Activated T-helper 17 cell treated with anti-CD3 and anti-CD28 coated beads, Interleukin-2, amount 50 U/mL, for 72 hours (primary cell): Measurements from ENCODE around the gene ANKRD11. TPM values are rescaled to one million over a fixed set of nuclear protein-coding genes. Genes with fewer than 3 reads are reported as not detected.

Experiments used
- ATAC-seq: fragments of 150-1000 bp; cut with Tn5 transposase; replicated peaks from 2 replicates; pipeline ENCODE4 v1.10.0; 2021; ENCODE audit warnings: mild to moderate bottlenecking, moderate library complexity
- H3K27ac Mint-ChIP-seq: one replicate; pipeline ENCODE4 v1.8.0; 2022; ENCODE audit warnings: mixed read lengths
- H3K27me3 Mint-ChIP-seq: one replicate; pipeline ENCODE4 v1.8.0; 2022; ENCODE audit warnings: mixed read lengths
- H3K36me3 Mint-ChIP-seq: one replicate; pipeline ENCODE4 v1.8.0; 2022; ENCODE audit warnings: low read depth, mild to moderate bottlenecking, mixed read lengths
- H3K4me1 Mint-ChIP-seq: one replicate; pipeline ENCODE4 v1.8.0; 2022; ENCODE audit warnings: mixed read lengths
- H3K4me3 Mint-ChIP-seq: one replicate; pipeline ENCODE4 v1.8.0; 2022; ENCODE audit warnings: mild to moderate bottlenecking, mixed read lengths
- H3K9me3 Mint-ChIP-seq: one replicate; pipeline ENCODE4 v1.8.0; 2022; ENCODE audit warnings: mixed read lengths
- total RNA-seq, 2 donors: library from RNA; stranded (reverse); gene quantifications; one replicate each; pipeline ENCODE4 v1.2.3, GENCODE V29; 2022

ANKRD11 gene
- total RNA-seq, 2 donors from 2014 or later, result 166 to 178 TPM

GRCh38 chr16:89358030-89359005 lies 132.0 kb downstream of the ANKRD11 start:
- peak overlapping the region; percentile 80 for H3K4me3 Mint-ChIP-seq
- peaks cover 59% of the 10 kb centered on the region for H3K36me3 Mint-ChIP-seq
- H3K27me3 Mint-ChIP-seq, result no peaks in the 10 kb centered on the region
- peaks cover 63% of the 10 kb centered on the region for H3K4me1 Mint-ChIP-seq
- H3K27ac Mint-ChIP-seq, result peak overlapping the region; percentile 30
- no peaks in the 10 kb centered on the region for H3K9me3 Mint-ChIP-seq
- no peak for ATAC-seq

GRCh38 chr16:89357055-89357816 lies 133.1 kb downstream of the ANKRD11 start:
- H3K4me1 Mint-ChIP-seq, result peaks cover 61% of the 10 kb centered on the region
- no peaks in the 10 kb centered on the region for H3K27me3 Mint-ChIP-seq
- H3K4me3 Mint-ChIP-seq, result peak overlapping the region; percentile 80
- no peaks in the 10 kb centered on the region for H3K9me3 Mint-ChIP-seq
- H3K27ac Mint-ChIP-seq, result peak overlapping the region; percentile 46
- peaks cover 69% of the 10 kb centered on the region for H3K36me3 Mint-ChIP-seq
- peak; percentile 73 for ATAC-seq

GRCh38 chr16:89355686-89356085 lies 134.7 kb downstream of the ANKRD11 start:
- Mint-ChIP-seq H3K4me3 (peak overlapping the region; percentile 21), H3K36me3 (peaks cover 64% of the 10 kb centered on the region), H3K27ac (no peak overlapping the region), H3K4me1 (peaks cover 61% of the 10 kb centered on the region), H3K27me3 (no peaks in the 10 kb centered on the region), H3K9me3 (no peaks in the 10 kb centered on the region)
- ATAC-seq, result no peak

GRCh38 chr16:89355007-89355406 lies 135.4 kb downstream of the ANKRD11 start:
- H3K9me3 Mint-ChIP-seq, result no peaks in the 10 kb centered on the region
- H3K27ac Mint-ChIP-seq, result no peak overlapping the region
- H3K36me3 Mint-ChIP-seq, result peaks cover 64% of the 10 kb centered on the region
- H3K4me3 Mint-ChIP-seq, result no peak overlapping the region
- ATAC-seq, result no peak
- peaks cover 63% of the 10 kb centered on the region for H3K4me1 Mint-ChIP-seq
- no peaks in the 10 kb centered on the region for H3K27me3 Mint-ChIP-seq

- Mint-ChIP-seq H3K4me3 (no peak overlapping the region), H3K27ac (no peak overlapping the region), H3K27me3 (no peaks in the 10 kb centered on the region), H3K36me3 (peaks cover 63% of the 10 kb centered on the region), H3K9me3 (no peaks in the 10 kb centered on the region), H3K4me1 (peaks cover 63% of the 10 kb centered on the region)
- no peak for ATAC-seq
Observed at GRCh38 chr16:89354325-89354724, 136.0 kb downstream of the ANKRD11 start.

GRCh38 chr16:89352091-89352681 lies 138.2 kb downstream of the ANKRD11 start:
- no peak overlapping the region for H3K4me3 Mint-ChIP-seq
- H3K4me1 Mint-ChIP-seq, result peaks cover 49% of the 10 kb centered on the region
- H3K36me3 Mint-ChIP-seq, result peaks cover 57% of the 10 kb centered on the region
- no peak for ATAC-seq
- H3K27me3 Mint-ChIP-seq, result no peaks in the 10 kb centered on the region
- H3K9me3 Mint-ChIP-seq, result no peaks in the 10 kb centered on the region
- peak overlapping the region; percentile 86 for H3K27ac Mint-ChIP-seq

GRCh38 chr16:89351645-89352044 lies 138.7 kb downstream of the ANKRD11 start:
- Mint-ChIP-seq H3K27ac (peak overlapping the region; percentile 86), H3K9me3 (no peaks in the 10 kb centered on the region), H3K4me3 (peak overlapping the region; percentile 57), H3K36me3 (peaks cover 58% of the 10 kb centered on the region), H3K27me3 (no peaks in the 10 kb centered on the region), H3K4me1 (peaks cover 49% of the 10 kb centered on the region)
- no peak for ATAC-seq

GRCh38 chr16:89350701-89351380 lies 139.5 kb downstream of the ANKRD11 start:
- Mint-ChIP-seq H3K4me1 (peaks cover 57% of the 10 kb centered on the region), H3K27ac (peak overlapping the region; percentile 86), H3K36me3 (peaks cover 58% of the 10 kb centered on the region), H3K27me3 (no peaks in the 10 kb centered on the region), H3K9me3 (no peaks in the 10 kb centered on the region), H3K4me3 (peak overlapping the region; percentile 57)
- ATAC-seq, result peak; percentile 87

GRCh38 chr16:89349947-89350633 lies 140.3 kb downstream of the ANKRD11 start:
- Mint-ChIP-seq H3K27me3 (no peaks in the 10 kb centered on the region), H3K4me1 (peaks cover 55% of the 10 kb centered on the region), H3K36me3 (peaks cover 51% of the 10 kb centered on the region), H3K27ac (peak overlapping the region; percentile 86), H3K9me3 (no peaks in the 10 kb centered on the region), H3K4me3 (peak overlapping the region; percentile 57)
- ATAC-seq, result peak; percentile 55

- no peaks in the 10 kb centered on the region for H3K9me3 Mint-ChIP-seq
- H3K36me3 Mint-ChIP-seq, result peaks cover 49% of the 10 kb centered on the region
- peak overlapping the region; percentile 49 for H3K27ac Mint-ChIP-seq
- peak; percentile 10 for ATAC-seq
- H3K27me3 Mint-ChIP-seq, result no peaks in the 10 kb centered on the region
- H3K4me1 Mint-ChIP-seq, result peaks cover 67% of the 10 kb centered on the region
- H3K4me3 Mint-ChIP-seq, result peak overlapping the region; percentile 57
Observed at GRCh38 chr16:89347807-89348206, 142.6 kb downstream of the ANKRD11 start.

GRCh38 chr16:89346869-89347268 lies 143.5 kb downstream of the ANKRD11 start:
- ATAC-seq, result no peak
- Mint-ChIP-seq H3K4me3 (peak overlapping the region; percentile 57), H3K9me3 (no peaks in the 10 kb centered on the region), H3K4me1 (peaks cover 66% of the 10 kb centered on the region), H3K27me3 (no peaks in the 10 kb centered on the region), H3K36me3 (peaks cover 44% of the 10 kb centered on the region), H3K27ac (peak overlapping the region; percentile 49)

- Mint-ChIP-seq H3K27ac (peak overlapping the region; percentile 49), H3K4me3 (no peak overlapping the region), H3K36me3 (peaks cover 40% of the 10 kb centered on the region), H3K9me3 (no peaks in the 10 kb centered on the region), H3K27me3 (no peaks in the 10 kb centered on the region), H3K4me1 (peaks cover 62% of the 10 kb centered on the region)
- ATAC-seq, result no peak
Observed at GRCh38 chr16:89345642-89346150, 144.7 kb downstream of the ANKRD11 start.

GRCh38 chr16:89344846-89345611 lies 145.3 kb downstream of the ANKRD11 start:
- Mint-ChIP-seq H3K4me1 (peaks cover 57% of the 10 kb centered on the region), H3K27me3 (no peaks in the 10 kb centered on the region), H3K36me3 (peaks cover 34% of the 10 kb centered on the region), H3K9me3 (no peaks in the 10 kb centered on the region), H3K4me3 (no peak overlapping the region), H3K27ac (peak overlapping the region; percentile 49)
- ATAC-seq, result no peak
